ENCODE results near the gene PGC. TPM values are rescaled to one million over a fixed set of nuclear protein-coding genes. Genes with fewer than 3 reads are reported as not detected.

The PGC gene
- total and polyA plus RNA-seq, 2 of the 8 experiments (the other 6 are each of a cell fraction or from before 2014, with no cell fraction given) = 0.09 TPM; not detected in 1

DNA sequence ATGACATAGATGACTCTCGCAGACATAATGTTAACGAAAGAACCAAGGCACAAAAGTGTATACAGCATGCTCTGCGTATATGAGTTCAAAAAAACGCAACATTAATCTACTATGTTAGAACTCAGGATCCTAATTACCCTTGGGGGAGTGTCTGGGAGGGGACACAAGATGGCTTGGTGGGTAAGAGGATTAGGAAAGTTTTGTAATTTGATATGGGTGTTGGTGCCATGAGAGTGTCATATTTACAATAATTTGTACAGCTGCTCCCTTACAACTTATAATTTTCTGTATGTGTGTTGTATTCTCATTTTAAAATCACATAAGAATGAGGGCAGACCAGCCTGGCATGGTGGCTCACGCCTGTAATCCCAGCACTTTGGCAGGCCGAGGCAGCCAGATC, 50.4 kb downstream of the PGC start:
- Histone ChIP-seq H4K20me1 (replicated peaks in 1 of 2; ENCODE audit: control insufficient read depth in 1 of 2, insufficient read depth in 2 of 2, low read length in 2 of 2) (no peaks in the 10 kb centered on the region), H3K56ac (replicated peaks; ENCODE audit: insufficient read length, low read depth, low read length) (no peak overlapping the region), H3K4ac (replicated peaks; ENCODE audit: insufficient read length, low read depth, low read length) (no peak overlapping the region), H3K4me2 (ENCODE audit: insufficient read depth in 1 of 2, low read depth in 2 of 2, low read length in 2 of 2) (no peak overlapping the region), H2BK120ac (replicated peaks; ENCODE audit: low read depth, low read length) (no peak overlapping the region), H3K27me3 (replicated peaks in 1 of 4; ENCODE audit: control insufficient read depth in 3 of 4, extremely low read depth in 1 of 4, insufficient read depth in 3 of 4, low read length in 3 of 4) (no peaks in the 10 kb centered on the region; a peak in 1 of 7 replicates), H3K79me2 (ENCODE audit: control insufficient read depth in 1 of 2, insufficient read depth in 2 of 2, low read length in 2 of 2) (no peaks in the 10 kb centered on the region), H3K23ac (ENCODE audit: insufficient read length) (no peak overlapping the region), H3K27ac (ENCODE audit: low read depth, low read length) (no peak overlapping the region), H2BK5ac (ENCODE audit: low read depth, low read length) (no peak overlapping the region), H3K14ac (ENCODE audit: insufficient read length) (no peak overlapping the region), H3K36me3 (ENCODE audit: control insufficient read depth in 2 of 4, insufficient read depth in 4 of 4, low read length in 3 of 4) (no peaks in the 10 kb centered on the region), H3K18ac (ENCODE audit: extremely low read depth, low read length) (no peak overlapping the region), H2AK5ac (ENCODE audit: low read depth, low read length) (no peak overlapping the region), H4K8ac (ENCODE audit: extremely low read depth, insufficient read depth, low read length) (no peak overlapping the region), H3K4me3 (ENCODE audit: extremely low read depth in 1 of 4, insufficient read depth in 2 of 4, low read depth in 3 of 4, low read length in 4 of 4) (no peak overlapping the region), H2BK12ac (ENCODE audit: low read depth, low read length) (no peak overlapping the region), H2BK15ac (ENCODE audit: low read length) (no peak overlapping the region), H3K9ac (replicated peaks in 1 of 4; ENCODE audit: extremely low read depth in 1 of 4, low read depth in 3 of 4, low read length in 3 of 4) (no peak overlapping the region), H4K91ac (replicated peaks; ENCODE audit: insufficient read length, low read length) (no peak overlapping the region), H2BK20ac (ENCODE audit: low read length) (no peak overlapping the region), H3K23me2 (ENCODE audit: low read depth, low read length) (no peaks in the 10 kb centered on the region), H3K4me1 (replicated peaks in 1 of 4; ENCODE audit: control insufficient read depth in 3 of 4, insufficient read depth in 4 of 4, low read length in 3 of 4) (peaks cover 0 to 8% (median 2%) of the 10 kb centered on the region in 4 experiments; a peak in 5 of 7 replicates), H4K5ac (ENCODE audit: insufficient read length, low read depth, low read length) (no peak overlapping the region), H2AFZ (ENCODE audit: low read length) (no peak overlapping the region), H3K9me3 (ENCODE audit: insufficient read depth in 2 of 2, low read depth in 1 of 2, low read length in 1 of 2) (no peaks in the 10 kb centered on the region), H3K79me1 (ENCODE audit: low read depth, low read length) (no peaks in the 10 kb centered on the region)
- FAIRE-seq (no peak), DNase-seq (ENCODE audit: low read depth in 1 of 2, low spot score in 2 of 2) (no peak)
- ChIA-PET POLR2A (ENCODE audit: partially characterized antibody) (no interaction called here), CTCF (ENCODE audit: partially characterized antibody) (interaction anchor here (0.6 to 14.1 kb wide), 4 partner anchors 7 to 379 kb away, joined by 3 to 181 read pairs (median 24); no protein-coding TSS in a partner anchor)
- WGBS, 2 experiments (ENCODE audit: extremely low coverage in 1 of 2, insufficient coverage in 1 of 2, insufficient read length in 1 of 2, insufficient replicate concordance in 2 of 2, low coverage in 1 of 2, low lambda C conversion rate in 2 of 2, missing lambda C conversion rate in 1 of 2) = 86% methylated on average over 6 of the region's 6 CpGs; no CpG with 5 or more reads in 1 of the 2 experiments
- TF ChIP-seq EGR1 (IDR thresholded peaks at IDR 0.05; ENCODE audit: borderline replicate concordance, low read depth, low read length) (no peak), POU5F1 (IDR thresholded peaks at IDR 0.05; ENCODE audit: low read depth, low read length) (no peak), TEAD4 (IDR thresholded peaks at IDR 0.05; ENCODE audit: low read depth, low read length) (no peak), YY1 (IDR thresholded peaks at IDR 0.05; ENCODE audit: low read depth, low read length) (no peak), POLR2A (IDR thresholded peaks at IDR 0.05; ENCODE audit: control extremely low read depth in 1 of 2, low read depth in 2 of 2, low read length in 2 of 2) (no peak), MAFK (IDR thresholded peaks at IDR 0.05; ENCODE audit: low read depth, low read length) (no peak), EP300 (IDR thresholded peaks at IDR 0.05; ENCODE audit: borderline replicate concordance in 1 of 2, low read depth in 2 of 2, low read length in 2 of 2) (no peak), SP4 (IDR thresholded peaks at IDR 0.05; ENCODE audit: low read length) (no peak), HDAC6 (IDR thresholded peaks at IDR 0.05; ENCODE audit: low read depth, low read length) (no peak)
- TF ChIP-seq, protein P1, sequence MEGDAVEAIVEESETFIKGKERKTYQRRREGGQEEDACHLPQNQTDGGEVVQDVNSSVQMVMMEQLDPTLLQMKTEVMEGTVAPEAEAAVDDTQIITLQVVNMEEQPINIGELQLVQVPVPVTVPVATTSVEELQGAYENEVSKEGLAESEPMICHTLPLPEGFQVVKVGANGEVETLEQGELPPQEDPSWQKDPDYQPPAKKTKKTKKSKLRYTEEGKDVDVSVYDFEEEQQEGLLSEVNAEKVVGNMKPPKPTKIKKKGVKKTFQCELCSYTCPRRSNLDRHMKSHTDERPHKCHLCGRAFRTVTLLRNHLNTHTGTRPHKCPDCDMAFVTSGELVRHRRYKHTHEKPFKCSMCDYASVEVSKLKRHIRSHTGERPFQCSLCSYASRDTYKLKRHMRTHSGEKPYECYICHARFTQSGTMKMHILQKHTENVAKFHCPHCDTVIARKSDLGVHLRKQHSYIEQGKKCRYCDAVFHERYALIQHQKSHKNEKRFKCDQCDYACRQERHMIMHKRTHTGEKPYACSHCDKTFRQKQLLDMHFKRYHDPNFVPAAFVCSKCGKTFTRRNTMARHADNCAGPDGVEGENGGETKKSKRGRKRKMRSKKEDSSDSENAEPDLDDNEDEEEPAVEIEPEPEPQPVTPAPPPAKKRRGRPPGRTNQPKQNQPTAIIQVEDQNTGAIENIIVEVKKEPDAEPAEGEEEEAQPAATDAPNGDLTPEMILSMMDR (IDR thresholded peaks at IDR 0.05; ENCODE audit: control extremely low read depth in 1 of 3, insufficient read depth in 1 of 3, low read depth in 1 of 3, low read length in 3 of 3) = no peak
- TF ChIP-seq, protein P2, sequence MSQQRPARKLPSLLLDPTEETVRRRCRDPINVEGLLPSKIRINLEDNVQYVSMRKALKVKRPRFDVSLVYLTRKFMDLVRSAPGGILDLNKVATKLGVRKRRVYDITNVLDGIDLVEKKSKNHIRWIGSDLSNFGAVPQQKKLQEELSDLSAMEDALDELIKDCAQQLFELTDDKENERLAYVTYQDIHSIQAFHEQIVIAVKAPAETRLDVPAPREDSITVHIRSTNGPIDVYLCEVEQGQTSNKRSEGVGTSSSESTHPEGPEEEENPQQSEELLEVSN (IDR thresholded peaks at IDR 0.05) = no peak

All from H1 (cell line).